ENCODE measurements around the gene PSMD9.

The PSMD9 gene

GRCh38 chr12:121932176-121932536 lies 43.6 kb downstream of the PSMD9 start:
- in situ Hi-C loops (cut with MboI; ENCODE audit: low sequenced_read_pairs, unreplicated experiment), result no loop called here
- no peak for DNase-seq (ENCODE audit: low spot score)
- TF ChIP-seq, protein P1, sequence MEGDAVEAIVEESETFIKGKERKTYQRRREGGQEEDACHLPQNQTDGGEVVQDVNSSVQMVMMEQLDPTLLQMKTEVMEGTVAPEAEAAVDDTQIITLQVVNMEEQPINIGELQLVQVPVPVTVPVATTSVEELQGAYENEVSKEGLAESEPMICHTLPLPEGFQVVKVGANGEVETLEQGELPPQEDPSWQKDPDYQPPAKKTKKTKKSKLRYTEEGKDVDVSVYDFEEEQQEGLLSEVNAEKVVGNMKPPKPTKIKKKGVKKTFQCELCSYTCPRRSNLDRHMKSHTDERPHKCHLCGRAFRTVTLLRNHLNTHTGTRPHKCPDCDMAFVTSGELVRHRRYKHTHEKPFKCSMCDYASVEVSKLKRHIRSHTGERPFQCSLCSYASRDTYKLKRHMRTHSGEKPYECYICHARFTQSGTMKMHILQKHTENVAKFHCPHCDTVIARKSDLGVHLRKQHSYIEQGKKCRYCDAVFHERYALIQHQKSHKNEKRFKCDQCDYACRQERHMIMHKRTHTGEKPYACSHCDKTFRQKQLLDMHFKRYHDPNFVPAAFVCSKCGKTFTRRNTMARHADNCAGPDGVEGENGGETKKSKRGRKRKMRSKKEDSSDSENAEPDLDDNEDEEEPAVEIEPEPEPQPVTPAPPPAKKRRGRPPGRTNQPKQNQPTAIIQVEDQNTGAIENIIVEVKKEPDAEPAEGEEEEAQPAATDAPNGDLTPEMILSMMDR (IDR thresholded peaks at IDR 0.05; ENCODE audit: borderline replicate concordance, control extremely low read depth, extremely low read depth, insufficient read depth, missing control alignments), result no peak

DNA sequence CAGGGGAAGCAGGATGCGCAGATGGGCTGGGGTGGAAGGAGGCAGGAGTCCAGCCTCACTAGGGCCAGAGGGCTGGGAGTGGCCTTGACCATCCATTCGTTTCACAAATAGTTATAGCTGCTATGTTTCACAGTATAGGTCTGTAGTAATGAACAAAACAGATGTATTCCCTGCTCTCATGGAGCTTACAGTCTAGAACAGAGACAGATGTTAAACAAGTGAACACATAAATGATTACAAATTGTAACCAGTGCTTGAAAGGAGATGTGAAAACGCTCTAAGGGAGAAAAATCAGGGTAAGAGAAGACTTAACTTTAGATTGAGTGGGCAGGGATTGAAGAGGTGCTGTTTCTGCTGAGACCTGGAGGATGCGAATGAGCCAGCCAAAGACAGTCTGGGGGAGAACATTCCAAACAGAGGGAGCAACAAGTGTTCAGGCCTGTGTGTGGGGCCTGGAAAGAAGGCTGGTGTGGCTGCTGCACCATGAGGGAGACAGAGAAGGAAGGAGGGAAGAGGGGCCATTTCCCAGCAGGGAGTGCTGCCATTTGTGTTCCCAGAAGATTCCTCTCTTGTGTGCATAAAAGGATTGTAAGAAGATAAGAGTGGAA lies 44.4 kb downstream of the PSMD9 start:
- TF ChIP-seq, protein P1 (IDR thresholded peaks at IDR 0.05; ENCODE audit: borderline replicate concordance, control extremely low read depth, extremely low read depth, insufficient read depth, missing control alignments), result no peak
- in situ Hi-C loops (cut with MboI; ENCODE audit: low sequenced_read_pairs, unreplicated experiment), result no loop called here
- no peak for DNase-seq (ENCODE audit: low spot score)

DNA sequence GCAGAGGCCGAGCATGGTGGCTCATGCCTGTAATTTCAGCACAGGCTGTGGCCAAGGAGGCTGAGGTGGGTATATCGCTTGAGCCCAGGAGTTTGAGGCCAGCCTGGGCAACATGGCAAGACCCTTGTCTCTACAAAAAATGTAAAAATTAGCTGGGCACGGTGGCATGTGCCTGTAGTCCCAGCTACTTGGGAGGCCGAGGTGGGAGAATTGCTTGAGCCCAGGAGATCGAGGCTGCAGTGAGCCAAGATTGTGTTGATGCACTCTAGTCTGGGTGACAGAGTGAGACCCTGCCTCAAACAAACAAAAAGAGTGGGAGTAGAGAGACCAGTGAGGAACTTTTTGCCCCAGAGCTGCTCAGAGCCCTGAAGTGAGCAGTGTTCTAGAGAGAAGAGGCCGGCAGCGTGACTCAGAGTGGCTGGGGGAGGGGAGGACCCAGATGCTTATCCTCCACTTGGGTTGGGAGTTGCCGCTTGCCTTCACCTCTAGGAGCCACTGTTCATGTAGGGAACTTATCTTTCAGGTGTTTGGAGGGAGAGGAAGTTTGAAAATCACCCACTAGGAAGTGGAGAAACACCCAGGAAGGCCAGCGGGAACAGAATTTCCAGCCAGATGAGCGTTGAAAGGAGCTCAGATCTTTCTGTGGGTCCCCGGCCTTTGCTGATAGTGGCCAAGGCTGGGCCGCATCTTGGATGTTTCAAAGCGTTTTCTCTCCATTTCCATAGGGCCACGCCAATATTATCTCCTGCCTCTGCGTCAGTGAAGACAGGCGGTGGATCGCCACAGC lies 45.1 kb downstream of the PSMD9 start:
- no peak for DNase-seq (ENCODE audit: low spot score)
- in situ Hi-C loops (cut with MboI; ENCODE audit: low sequenced_read_pairs, unreplicated experiment), result no loop called here
- TF ChIP-seq, protein P1 (IDR thresholded peaks at IDR 0.05; ENCODE audit: borderline replicate concordance, control extremely low read depth, extremely low read depth, insufficient read depth, missing control alignments), result no peak

GRCh38 chr12:121934309-121934664 lies 45.7 kb downstream of the PSMD9 start:
- in situ Hi-C loops (cut with MboI; ENCODE audit: low sequenced_read_pairs, unreplicated experiment), result no loop called here
- TF ChIP-seq, protein P1 (IDR thresholded peaks at IDR 0.05; ENCODE audit: borderline replicate concordance, control extremely low read depth, extremely low read depth, insufficient read depth, missing control alignments), result no peak
- no peak for DNase-seq (ENCODE audit: low spot score)

- no peak for DNase-seq (ENCODE audit: low spot score)
- TF ChIP-seq, protein P1 (IDR thresholded peaks at IDR 0.05; ENCODE audit: borderline replicate concordance, control extremely low read depth, extremely low read depth, insufficient read depth, missing control alignments), result no peak
- in situ Hi-C loops (cut with MboI; ENCODE audit: low sequenced_read_pairs, unreplicated experiment), result no loop called here
Observed at GRCh38 chr12:121937654-121938053, 49.1 kb downstream of the PSMD9 start.

DNA sequence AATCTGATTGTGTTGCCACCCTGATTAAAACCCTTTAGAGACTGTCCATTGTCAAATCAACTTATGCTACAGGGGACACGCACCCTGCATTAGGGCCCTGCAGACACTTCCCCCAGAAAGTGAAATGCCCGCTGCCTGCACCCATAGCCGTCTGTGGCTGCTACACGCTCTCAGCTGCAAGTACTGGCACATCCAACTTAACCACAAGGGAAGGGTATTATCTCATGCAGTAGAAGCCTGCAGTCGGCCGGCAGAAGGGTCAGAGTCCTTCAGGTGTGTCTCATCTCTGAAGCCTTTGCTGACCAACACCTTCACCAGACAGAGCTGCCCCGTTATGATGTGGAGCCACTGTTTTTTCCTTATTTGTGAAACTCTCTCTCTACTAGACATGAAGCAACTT lies 50.6 kb downstream of the PSMD9 start:
- in situ Hi-C loops (cut with MboI; ENCODE audit: low sequenced_read_pairs, unreplicated experiment), result no loop called here
- DNase-seq (ENCODE audit: low spot score), result no peak
- TF ChIP-seq, protein P1 (IDR thresholded peaks at IDR 0.05; ENCODE audit: borderline replicate concordance, control extremely low read depth, extremely low read depth, insufficient read depth, missing control alignments), result no peak
